PC-9 (cell line): ENCODE measurements around the gene STYK1. TPM values are rescaled to one million over a fixed set of nuclear protein-coding genes. Genes with fewer than 3 reads are reported as not detected.
A peak's percentile ranks its signal among the peaks of the same experiment; 100 is the strongest.

ENCODE experiments used
- BruUV-seq: library from RNA; stranded (reverse); fragments of 400-500 nt; replicated peaks from 2 replicates; lab custom pipeline; 2021; lab: Mats Ljungman, UMichigan
- CTCF ChIA-PET: fragments of 300-600 bp; sonication (Branson Sonifier 250); formaldehyde crosslinking; loops from one replicate; lab custom pipeline; 2022; ENCODE audit warnings: antibody characterized with exemption; lab: Charles Lee
- POLR2A ChIA-PET: fragments of 300-600 bp; sonication (Branson Sonifier 250); formaldehyde crosslinking; loops from one replicate; lab custom pipeline; 2022; ENCODE audit warnings: antibody characterized with exemption; ENCODE audit not compliant: unreplicated experiment; lab: Charles Lee
- DNase-seq, 2 experiments: peaks; one replicate each; pipeline versions ENCODE4 v3.0.0 to v3.0.0-alpha.2; 2015 to 2022; ENCODE audit warnings: mixed read lengths in 1 of 2
- H2AFZ ChIP-seq: fragments of 200-600 bp; sonication (generic); 2 replicates; pipeline ENCODE4 v1.8.1; 2017; ENCODE audit warnings: antibody characterized with exemption
- H3F3A ChIP-seq: fragments of 200-600 bp; sonication (generic); 2 replicates; pipeline ENCODE4 v1.8.1; 2017; ENCODE audit warnings: antibody characterized with exemption, mild to moderate bottlenecking, low read depth; ENCODE audit not compliant: insufficient read depth
- H3K27ac ChIP-seq: fragments of 200-600 bp; sonication (generic); 2 replicates; pipeline ENCODE4 v1.6.1; 2016; ENCODE audit warnings: mixed run types
- H3K27me3 ChIP-seq: fragments of 200-600 bp; sonication (generic); 2 replicates; pipeline ENCODE4 v1.6.1; 2016; ENCODE audit warnings: low read depth, mixed run types; ENCODE audit not compliant: insufficient read depth
- H3K36me3 ChIP-seq: fragments of 200-600 bp; sonication (generic); 2 replicates; pipeline ENCODE4 v1.6.1; 2016; ENCODE audit warnings: low read depth, mixed run types
- H3K4me1 ChIP-seq: fragments of 200-600 bp; sonication (generic); replicated peaks from 2 replicates; pipeline ENCODE4 v1.6.1; 2016; ENCODE audit warnings: mixed run types; ENCODE audit not compliant: insufficient read depth
- H3K4me2 ChIP-seq: fragments of 200-600 bp; sonication (generic); 2 replicates; pipeline ENCODE4 v1.6.1; 2017; ENCODE audit warnings: mixed run types
- H3K4me3 ChIP-seq: fragments of 200-600 bp; sonication (generic); 2 replicates; pipeline ENCODE4 v1.6.1; 2016; ENCODE audit warnings: mixed run types
- H3K79me2 ChIP-seq: fragments of 200-600 bp; sonication (generic); 2 replicates; pipeline ENCODE4 v1.6.1; 2017; ENCODE audit warnings: low read depth, mixed run types
- H3K9me2 ChIP-seq: fragments of 200-600 bp; sonication (generic); 2 replicates; pipeline ENCODE4 v1.8.1; 2017; ENCODE audit warnings: mild to moderate bottlenecking; ENCODE audit not compliant: insufficient read depth
- H3K9me3 ChIP-seq: fragments of 200-600 bp; sonication (generic); 2 replicates; pipeline ENCODE4 v1.8.1; 2016; ENCODE audit warnings: low read depth; ENCODE audit not compliant: insufficient read depth
- H4K20me1 ChIP-seq: fragments of 200-600 bp; sonication (generic); 2 replicates; pipeline ENCODE4 v1.8.1; 2017; ENCODE audit not compliant: insufficient read depth
- EZH2 ChIP-seq: fragments of 200-600 bp; sonication (generic); IDR thresholded peaks from 2 replicates; pipeline ENCODE4 v1.8.0; 2017; ENCODE audit warnings: antibody characterized with exemption, low read depth
- intact Hi-C: fragments of 100-400 bp; cut with micrococcal nuclease; formaldehyde crosslinking; loops from one replicate; pipeline ENCODE4 v1.10.0; 2022; ENCODE audit not compliant: unreplicated experiment
- total RNA-seq: library from RNA; stranded (reverse); gene quantifications from 2 replicates; pipeline ENCODE4 v1.2.3, GENCODE V29; 2021
- TF ChIP-seq, protein P1 (sequence below): fragments of 200-600 bp; sonication (generic); conservative IDR thresholded peaks from 2 replicates; pipeline ENCODE4 v1.6.1; 2017; ENCODE audit warnings: mixed run types, antibody characterized with exemption, mild to moderate bottlenecking, moderate library complexity

The STYK1 gene
- total RNA-seq, 1 experiment from 2014 or later: 16.9 TPM

DNA sequence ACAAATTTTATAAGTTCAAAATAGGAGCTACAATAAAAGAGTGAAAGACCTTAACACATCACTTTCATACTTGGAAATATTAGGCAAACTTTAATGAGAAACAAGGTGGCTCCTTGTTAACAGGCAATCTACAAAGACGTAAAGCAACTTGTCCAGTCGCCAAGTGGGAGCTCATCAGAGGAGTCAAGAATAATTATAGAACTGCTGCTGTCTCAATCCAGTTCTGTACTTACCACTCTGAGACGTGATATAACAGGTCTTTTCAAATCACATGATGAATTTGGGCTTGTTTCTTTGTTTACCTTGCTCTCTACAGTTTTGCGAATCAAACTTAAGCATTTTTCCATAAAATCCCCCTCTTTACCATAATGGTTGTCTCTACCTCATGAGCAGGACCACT lies 45.6 kb upstream of the STYK1 start:
- peaks cover 65% of the 10 kb centered on the region for H4K20me1 ChIP-seq
- peaks cover 62% of the 10 kb centered on the region for H3K4me1 ChIP-seq
- TF ChIP-seq, protein P1, sequence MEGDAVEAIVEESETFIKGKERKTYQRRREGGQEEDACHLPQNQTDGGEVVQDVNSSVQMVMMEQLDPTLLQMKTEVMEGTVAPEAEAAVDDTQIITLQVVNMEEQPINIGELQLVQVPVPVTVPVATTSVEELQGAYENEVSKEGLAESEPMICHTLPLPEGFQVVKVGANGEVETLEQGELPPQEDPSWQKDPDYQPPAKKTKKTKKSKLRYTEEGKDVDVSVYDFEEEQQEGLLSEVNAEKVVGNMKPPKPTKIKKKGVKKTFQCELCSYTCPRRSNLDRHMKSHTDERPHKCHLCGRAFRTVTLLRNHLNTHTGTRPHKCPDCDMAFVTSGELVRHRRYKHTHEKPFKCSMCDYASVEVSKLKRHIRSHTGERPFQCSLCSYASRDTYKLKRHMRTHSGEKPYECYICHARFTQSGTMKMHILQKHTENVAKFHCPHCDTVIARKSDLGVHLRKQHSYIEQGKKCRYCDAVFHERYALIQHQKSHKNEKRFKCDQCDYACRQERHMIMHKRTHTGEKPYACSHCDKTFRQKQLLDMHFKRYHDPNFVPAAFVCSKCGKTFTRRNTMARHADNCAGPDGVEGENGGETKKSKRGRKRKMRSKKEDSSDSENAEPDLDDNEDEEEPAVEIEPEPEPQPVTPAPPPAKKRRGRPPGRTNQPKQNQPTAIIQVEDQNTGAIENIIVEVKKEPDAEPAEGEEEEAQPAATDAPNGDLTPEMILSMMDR: no peak
- TF ChIP-seq EZH2: no peak
- peak overlapping the region; percentile 78; the same call in 1 of the 2 replicates for H3K27ac ChIP-seq
- peaks cover 51% of the 10 kb centered on the region for H3F3A ChIP-seq
- H2AFZ ChIP-seq: no peak overlapping the region
- H3K9me3 ChIP-seq: no peaks in the 10 kb centered on the region
- POLR2A ChIA-PET: interaction anchor here (0.6 to 1.8 kb wide), 2 partner anchors 20 to 549 kb away, joined by 4 to 9 read pairs; no protein-coding TSS in a partner anchor
- peak overlapping the region; percentile 95 for H3K4me2 ChIP-seq
- BruUV-seq: no TSS peak
- intact Hi-C loops: no loop called here
- peak overlapping the region; percentile 77; the same call in 1 of the 2 replicates for H3K4me3 ChIP-seq
- H3K79me2 ChIP-seq: peaks cover 90% of the 10 kb centered on the region
- no peaks in the 10 kb centered on the region for H3K27me3 ChIP-seq
- H3K9me2 ChIP-seq: no peaks in the 10 kb centered on the region
- CTCF ChIA-PET: interaction anchor here (3.2 kb wide), 1 partner anchor 30 kb away, joined by 13 read pairs; no protein-coding TSS in a partner anchor
- DNase-seq: no peak
- H3K36me3 ChIP-seq: peaks cover 34% of the 10 kb centered on the region; the same call in 1 of the 2 replicates

DNA sequence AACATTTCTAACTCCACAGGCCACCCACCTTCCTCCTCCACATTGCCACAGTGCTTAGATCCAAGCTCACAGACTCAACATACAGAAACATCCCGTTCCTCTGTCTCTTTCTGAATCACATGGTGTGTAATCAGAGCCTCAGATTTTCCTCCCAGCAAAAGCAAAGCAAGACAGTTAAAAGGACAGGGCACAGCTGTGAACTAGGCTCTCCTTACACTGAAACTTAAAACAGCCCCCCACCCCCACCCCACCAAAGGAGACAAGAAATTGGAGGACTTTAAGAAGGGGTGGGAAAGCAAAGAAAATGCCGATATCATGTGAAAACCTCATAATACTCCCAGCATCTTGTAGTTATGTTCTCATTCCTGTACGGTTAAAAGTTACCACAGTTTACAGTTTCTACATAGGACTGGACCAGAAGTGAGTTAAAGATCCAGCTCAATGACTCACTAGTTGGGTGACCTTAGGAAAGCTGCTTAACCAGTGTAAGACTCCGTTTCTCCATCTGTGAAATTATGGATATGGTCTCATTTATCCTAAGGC lies 44.5 kb upstream of the STYK1 start:
- no TSS peak for BruUV-seq
- Histone ChIP-seq H3F3A (peaks cover 56% of the 10 kb centered on the region), H3K79me2 (peaks cover 95% of the 10 kb centered on the region), H3K9me2 (no peaks in the 10 kb centered on the region), H3K9me3 (no peaks in the 10 kb centered on the region), H2AFZ (no peak overlapping the region), H3K36me3 (peaks cover 45% of the 10 kb centered on the region), H3K4me3 (peak overlapping the region; percentile 77; the same call in 1 of the 2 replicates), H3K27ac (peak overlapping the region; percentile 78), H4K20me1 (peaks cover 76% of the 10 kb centered on the region), H3K4me1 (peaks cover 57% of the 10 kb centered on the region), H3K27me3 (no peaks in the 10 kb centered on the region), H3K4me2 (peak overlapping the region; percentile 95)
- intact Hi-C loops: no loop called here
- TF ChIP-seq, protein P1: no peak
- no peak for TF ChIP-seq EZH2
- peak in 1 of 2 experiments; percentile 62 for DNase-seq
- CTCF ChIA-PET: interaction anchor here (0.7 to 3.2 kb wide), 2 partner anchors 32 to 919 kb away, joined by 3 to 13 read pairs; no protein-coding TSS in a partner anchor
- POLR2A ChIA-PET: interaction anchor here (0.6 to 1.8 kb wide), 3 partner anchors 8 to 21 kb away, joined by 3 to 9 read pairs (median 5); no protein-coding TSS in a partner anchor

DNA sequence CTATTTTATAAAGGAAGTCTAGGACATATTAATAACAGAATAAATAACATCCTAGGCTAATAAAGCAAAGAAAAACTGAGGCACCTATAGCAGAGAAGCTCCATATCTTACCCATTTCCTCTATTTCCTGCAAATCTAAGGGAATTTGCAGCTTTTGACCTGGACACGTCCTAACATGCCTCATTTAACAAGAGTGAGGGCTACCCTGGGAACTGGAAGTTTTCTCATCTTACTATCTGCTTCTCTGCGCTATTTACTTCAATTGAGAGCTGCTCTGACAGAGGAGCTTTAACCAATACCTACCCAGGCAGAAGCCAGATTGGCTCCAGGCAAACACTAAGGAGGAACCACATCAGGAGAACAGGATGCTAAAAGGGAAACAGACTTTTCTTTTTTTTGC lies 43.6 kb upstream of the STYK1 start:
- BruUV-seq: no TSS peak
- no peak for DNase-seq
- peak overlapping the region; percentile 78 for H3K27ac ChIP-seq
- H3K4me1 ChIP-seq: peaks cover 57% of the 10 kb centered on the region
- H2AFZ ChIP-seq: no peak overlapping the region
- H3K9me3 ChIP-seq: no peaks in the 10 kb centered on the region
- H4K20me1 ChIP-seq: peaks cover 83% of the 10 kb centered on the region
- H3K36me3 ChIP-seq: peaks cover 53% of the 10 kb centered on the region
- no peak for TF ChIP-seq EZH2
- TF ChIP-seq, protein P1: no peak
- peak overlapping the region; percentile 42; the same call in 1 of the 2 replicates for H3K4me3 ChIP-seq
- ChIA-PET POLR2A (interaction anchor here (0.6 to 0.7 kb wide), 3 partner anchors 22 to 38 kb away, joined by 3 to 6 read pairs (median 6); no protein-coding TSS in a partner anchor), CTCF (interaction anchor here (0.5 to 3.2 kb wide), 5 partner anchors 31 to 1770 kb away, joined by 3 to 13 read pairs (median 4); no protein-coding TSS in a partner anchor)
- H3K27me3 ChIP-seq: no peaks in the 10 kb centered on the region
- intact Hi-C loops: no loop called here
- no peaks in the 10 kb centered on the region for H3K9me2 ChIP-seq
- H3F3A ChIP-seq: peaks cover 58% of the 10 kb centered on the region
- peaks cover 100% of the 10 kb centered on the region for H3K79me2 ChIP-seq
- peak overlapping the region; percentile 95 for H3K4me2 ChIP-seq
